HCT116 (cell line): ENCODE data around the gene CHM. TPM values are rescaled to one million over a fixed set of nuclear protein-coding genes. Genes with fewer than 3 reads are reported as not detected.

Experiments
- ATAC-seq: fragments of 200-7000 bp; cut with Tn5 transposase; 2 replicates; pipeline ENCODE4 v1.9.1; 2020; ENCODE audit warnings: mild to moderate bottlenecking, moderate library complexity
- BruUV-seq: library from RNA; stranded (reverse); fragments of 400-500 nt; replicated peaks from 2 replicates; lab custom pipeline; 2021; lab: Mats Ljungman, UMichigan
- CTCF ChIA-PET: fragments of 300-600 bp; sonication (Branson Sonifier 250); formaldehyde crosslinking; loops from one replicate; lab custom pipeline; 2021; ENCODE audit warnings: antibody characterized with exemption; lab: Charles Lee
- POLR2A ChIA-PET: fragments of 300-600, 350-600 bp; sonication (Branson Sonifier 250); formaldehyde crosslinking; loops from one replicate; lab custom pipeline; 2021; ENCODE audit warnings: antibody characterized with exemption; lab: Charles Lee
- RAD21 ChIA-PET, 2 experiments: fragments of 300-600 bp; sonication (Branson Sonifier 250); formaldehyde crosslinking; loops; one replicate each; lab custom pipeline; 2023; ENCODE audit warnings: low total read pairs in 2 of 2; ENCODE audit not compliant: uncharacterized antibody in 2 of 2, unreplicated experiment in 2 of 2, low non-redundant PET in 1 of 2; lab: Charles Lee
- DNase-seq: peaks from one replicate; pipeline ENCODE4 v3.0.0-alpha.2; 2010; ENCODE audit warnings: low read depth, low spot score
- H2AFZ ChIP-seq: fragments of 200-600 bp; shearing (Covaris generic), sonication (generic); 2 replicates; pipeline ENCODE4 v1.6.1; 2017; ENCODE audit warnings: low read depth, mixed run types, mixed read lengths, antibody characterized with exemption, low read length; ENCODE audit not compliant: poor library complexity, severe bottlenecking
- H3K27ac ChIP-seq: 2 replicates; pipeline ENCODE4 v1.5.1; 2012; ENCODE audit warnings: low read depth, low read length
- H3K27me3 ChIP-seq: fragments of 200-600 bp; sonication (generic); 2 replicates; pipeline ENCODE4 v1.6.1; 2016; ENCODE audit warnings: mixed run types, low read length, mixed read lengths; ENCODE audit not compliant: insufficient read depth
- H3K36me3 ChIP-seq, 2 experiments: fragments of 200-500 bp in 1 of 2; fragments of 200-600 bp in 1 of 2; sonication (Bioruptor generic) in 1 of 2; sonication (generic) in 1 of 2; 2 replicates each; pipeline versions ENCODE4 v1.5.1 to v1.6.1; 2014 to 2016; ENCODE audit warnings: low read length in 2 of 2, inconsistent platforms in 1 of 2, mixed read lengths in 1 of 2, mixed run types in 1 of 2; ENCODE audit not compliant: insufficient read depth in 2 of 2, control insufficient read depth in 1 of 2
- H3K4me1 ChIP-seq, 2 experiments: fragments of 200-600 bp in 1 of 2; sonication (generic) in 1 of 2; 2 replicates each; pipeline versions ENCODE4 v1.5.1 to v1.6.1; 2012 to 2017; ENCODE audit warnings: low read length in 2 of 2, inconsistent platforms in 1 of 2, mild to moderate bottlenecking in 1 of 2, mixed read lengths in 1 of 2, mixed run types in 1 of 2, moderate library complexity in 1 of 2; ENCODE audit not compliant: insufficient read depth in 2 of 2, control insufficient read depth in 1 of 2
- H3K4me2 ChIP-seq: fragments of 200-600 bp; sonication (generic); 2 replicates; pipeline ENCODE4 v1.6.1; 2017; ENCODE audit warnings: mixed run types, low read length, mixed read lengths
- H3K4me3 ChIP-seq, 2 experiments: fragments of 200-600 bp in 1 of 2; sonication (generic) in 1 of 2; replicated peaks in 1 of 2; 2 replicates each; pipeline ENCODE4 v1.5.1; 2011 to 2016; ENCODE audit warnings: low read length in 2 of 2, control low read depth in 1 of 2, low read depth in 1 of 2, mild to moderate bottlenecking in 1 of 2, mixed read lengths in 1 of 2, mixed run types in 1 of 2
- H3K79me2 ChIP-seq: fragments of 200-600 bp; sonication (generic); 2 replicates; pipeline ENCODE4 v1.6.1; 2017; ENCODE audit warnings: mild to moderate bottlenecking, mixed run types, low read length, moderate library complexity, mixed read lengths; ENCODE audit not compliant: insufficient read depth
- H3K9ac ChIP-seq: fragments of 200-600 bp; sonication (generic); 2 replicates; pipeline ENCODE4 v1.6.1; 2016; ENCODE audit warnings: low read length, mixed read lengths
- H3K9me2 ChIP-seq: fragments of 200-600 bp; sonication (generic), shearing (Covaris generic); 2 replicates; pipeline ENCODE4 v1.6.1; 2017; ENCODE audit warnings: mixed run types, mild to moderate bottlenecking, moderate library complexity; ENCODE audit not compliant: insufficient read depth
- H3K9me3 ChIP-seq, 2 experiments: fragments of 200-500 bp in 1 of 2; fragments of 200-600 bp in 1 of 2; sonication (Bioruptor generic) in 1 of 2; sonication (generic) in 1 of 2; 2 replicates each; pipeline ENCODE4 v1.6.1; 2014 to 2017; ENCODE audit warnings: low read length in 2 of 2, mixed read lengths in 2 of 2, inconsistent platforms in 1 of 2, low read depth in 1 of 2, mild to moderate bottlenecking in 1 of 2, mixed run types in 1 of 2, moderate library complexity in 1 of 2; ENCODE audit not compliant: control insufficient read depth in 1 of 2, insufficient read depth in 1 of 2
- H4K20me1 ChIP-seq: fragments of 200-600 bp; sonication (generic), shearing (Covaris generic); 2 replicates; pipeline ENCODE4 v1.6.1; 2017; ENCODE audit warnings: mixed run types, mild to moderate bottlenecking, moderate library complexity; ENCODE audit not compliant: insufficient read depth
- CEBPB ChIP-seq: IDR thresholded peaks from 2 replicates; pipeline ENCODE4 v1.6.1; 2012; ENCODE audit warnings: low read depth
- EZH2 ChIP-seq: fragments of 200-600 bp; sonication (generic); IDR thresholded peaks from 2 replicates; pipeline ENCODE4 v1.6.1; 2017; ENCODE audit warnings: antibody characterized with exemption, mixed run types
- EZH2phosphoT487 ChIP-seq: fragments of 200-600 bp; IDR thresholded peaks from 2 replicates; pipeline ENCODE4 v1.6.1; 2018; ENCODE audit warnings: antibody characterized with exemption, borderline replicate concordance
- JUND ChIP-seq: IDR thresholded peaks from 2 replicates; pipeline ENCODE4 v1.6.1; 2012
- RAD21 ChIP-seq: IDR thresholded peaks from 2 replicates; pipeline ENCODE4 v1.6.1; 2012; ENCODE audit warnings: low read depth, mild to moderate bottlenecking
- SRF ChIP-seq: IDR thresholded peaks from 2 replicates; pipeline ENCODE4 v1.6.1; 2012; ENCODE audit warnings: low read depth
- intact Hi-C: fragments of 100-400 bp; cut with micrococcal nuclease; formaldehyde crosslinking; loops from 2 replicates; pipeline ENCODE4 v1.10.0; 2022
- total RNA-seq: library from RNA; stranded (reverse); gene quantifications from one replicate; pipeline ENCODE4 v1.2.1, GENCODE V29; 2021; ENCODE audit not compliant: unreplicated experiment
- TF ChIP-seq, protein P1 (sequence below): IDR thresholded peaks from 2 replicates; pipeline ENCODE4 v1.6.1; 2012; ENCODE audit warnings: low read depth
- TF ChIP-seq, protein P2 (sequence below), 3 experiments: fragments of 200-600 bp in 1 of 3; sonication (generic) in 1 of 3; IDR thresholded peaks in 2 of 3; conservative IDR thresholded peaks in 1 of 3; 2 replicates each; pipeline ENCODE4 v1.5.1; 2012 to 2017; ENCODE audit warnings: low read depth in 2 of 3, low read length in 2 of 3, antibody characterized with exemption in 1 of 3, borderline replicate concordance in 1 of 3, control low read depth in 1 of 3, mild to moderate bottlenecking in 1 of 3, mixed read lengths in 1 of 3, mixed run types in 1 of 3, moderate library complexity in 1 of 3; ENCODE audit not compliant: insufficient read depth in 1 of 3

Gene CHM
- total RNA-seq, 1 experiment from 2014 or later, result 17.1 TPM

GRCh38 chrX:85870585-85870984 is 176.8 kb downstream of the CHM start:
- H3K4me1 ChIP-seq, result no peaks in the 10 kb centered on the region
- H3K9me2 ChIP-seq, result no peaks in the 10 kb centered on the region
- no peak overlapping the region for H3K9ac ChIP-seq
- no peaks in the 10 kb centered on the region for H4K20me1 ChIP-seq
- CTCF ChIA-PET, result no interaction called here
- H2AFZ ChIP-seq, result no peak overlapping the region
- no peak for DNase-seq
- H3K4me3 ChIP-seq, result no peak overlapping the region
- H3K27ac ChIP-seq, result no peak overlapping the region
- POLR2A ChIA-PET, result no interaction called here
- H3K9me3 ChIP-seq, result no peaks in the 10 kb centered on the region
- H3K27me3 ChIP-seq, result no peaks in the 10 kb centered on the region
- intact Hi-C loops, result no loop called here
- H3K4me2 ChIP-seq, result no peak overlapping the region
- RAD21 ChIA-PET, result no interaction called here
- no peak for ATAC-seq
- H3K36me3 ChIP-seq, result no peaks in the 10 kb centered on the region
- TF ChIP-seq, protein P1, sequence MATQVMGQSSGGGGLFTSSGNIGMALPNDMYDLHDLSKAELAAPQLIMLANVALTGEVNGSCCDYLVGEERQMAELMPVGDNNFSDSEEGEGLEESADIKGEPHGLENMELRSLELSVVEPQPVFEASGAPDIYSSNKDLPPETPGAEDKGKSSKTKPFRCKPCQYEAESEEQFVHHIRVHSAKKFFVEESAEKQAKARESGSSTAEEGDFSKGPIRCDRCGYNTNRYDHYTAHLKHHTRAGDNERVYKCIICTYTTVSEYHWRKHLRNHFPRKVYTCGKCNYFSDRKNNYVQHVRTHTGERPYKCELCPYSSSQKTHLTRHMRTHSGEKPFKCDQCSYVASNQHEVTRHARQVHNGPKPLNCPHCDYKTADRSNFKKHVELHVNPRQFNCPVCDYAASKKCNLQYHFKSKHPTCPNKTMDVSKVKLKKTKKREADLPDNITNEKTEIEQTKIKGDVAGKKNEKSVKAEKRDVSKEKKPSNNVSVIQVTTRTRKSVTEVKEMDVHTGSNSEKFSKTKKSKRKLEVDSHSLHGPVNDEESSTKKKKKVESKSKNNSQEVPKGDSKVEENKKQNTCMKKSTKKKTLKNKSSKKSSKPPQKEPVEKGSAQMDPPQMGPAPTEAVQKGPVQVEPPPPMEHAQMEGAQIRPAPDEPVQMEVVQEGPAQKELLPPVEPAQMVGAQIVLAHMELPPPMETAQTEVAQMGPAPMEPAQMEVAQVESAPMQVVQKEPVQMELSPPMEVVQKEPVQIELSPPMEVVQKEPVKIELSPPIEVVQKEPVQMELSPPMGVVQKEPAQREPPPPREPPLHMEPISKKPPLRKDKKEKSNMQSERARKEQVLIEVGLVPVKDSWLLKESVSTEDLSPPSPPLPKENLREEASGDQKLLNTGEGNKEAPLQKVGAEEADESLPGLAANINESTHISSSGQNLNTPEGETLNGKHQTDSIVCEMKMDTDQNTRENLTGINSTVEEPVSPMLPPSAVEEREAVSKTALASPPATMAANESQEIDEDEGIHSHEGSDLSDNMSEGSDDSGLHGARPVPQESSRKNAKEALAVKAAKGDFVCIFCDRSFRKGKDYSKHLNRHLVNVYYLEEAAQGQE, result no peak
- TF ChIP-seq SRF (no peak), CEBPB (no peak), JUND (no peak), RAD21 (no peak), EZH2phosphoT487 (no peak), EZH2 (no peak)
- TF ChIP-seq, protein P2, sequence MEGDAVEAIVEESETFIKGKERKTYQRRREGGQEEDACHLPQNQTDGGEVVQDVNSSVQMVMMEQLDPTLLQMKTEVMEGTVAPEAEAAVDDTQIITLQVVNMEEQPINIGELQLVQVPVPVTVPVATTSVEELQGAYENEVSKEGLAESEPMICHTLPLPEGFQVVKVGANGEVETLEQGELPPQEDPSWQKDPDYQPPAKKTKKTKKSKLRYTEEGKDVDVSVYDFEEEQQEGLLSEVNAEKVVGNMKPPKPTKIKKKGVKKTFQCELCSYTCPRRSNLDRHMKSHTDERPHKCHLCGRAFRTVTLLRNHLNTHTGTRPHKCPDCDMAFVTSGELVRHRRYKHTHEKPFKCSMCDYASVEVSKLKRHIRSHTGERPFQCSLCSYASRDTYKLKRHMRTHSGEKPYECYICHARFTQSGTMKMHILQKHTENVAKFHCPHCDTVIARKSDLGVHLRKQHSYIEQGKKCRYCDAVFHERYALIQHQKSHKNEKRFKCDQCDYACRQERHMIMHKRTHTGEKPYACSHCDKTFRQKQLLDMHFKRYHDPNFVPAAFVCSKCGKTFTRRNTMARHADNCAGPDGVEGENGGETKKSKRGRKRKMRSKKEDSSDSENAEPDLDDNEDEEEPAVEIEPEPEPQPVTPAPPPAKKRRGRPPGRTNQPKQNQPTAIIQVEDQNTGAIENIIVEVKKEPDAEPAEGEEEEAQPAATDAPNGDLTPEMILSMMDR (IDR thresholded peaks at IDR 0.05 in 2 of 3, conservative IDR thresholded peaks at IDR 0.05 in 1 of 3; ENCODE audit: borderline replicate concordance in 1 of 3, insufficient read depth in 1 of 3, low read depth in 2 of 3, low read length in 2 of 3), result no peak
- BruUV-seq, result no TSS peak
- H3K79me2 ChIP-seq, result no peaks in the 10 kb centered on the region
